ENCODE data around the gene ALG12. TPM values are rescaled to one million over a fixed set of nuclear protein-coding genes. Genes with fewer than 3 reads are reported as not detected.

ALG12 gene
- total RNA-seq, 1 experiment from 2014 or later: 25.4 TPM

- DNase-seq: no peak
- peaks cover 48% of the 10 kb centered on the region for H3K36me3 Mint-ChIP-seq (ENCODE audit: insufficient read depth, unreplicated experiment)
- H3K4me1 Mint-ChIP-seq (ENCODE audit: low read depth, unreplicated experiment): peaks cover 25% of the 10 kb centered on the region
- BruUV-seq (replicated peaks): no TSS peak
- TF ChIP-seq CTCF (IDR thresholded peaks at IDR 0.05; ENCODE audit: unreplicated experiment): no peak
- peaks cover 50% of the 10 kb centered on the region for H3K27me3 Mint-ChIP-seq (ENCODE audit: unreplicated experiment)
- H3K27ac Mint-ChIP-seq (ENCODE audit: unreplicated experiment): no peak overlapping the region
- peak overlapping the region; percentile 41 for H3K4me3 Mint-ChIP-seq (ENCODE audit: low read depth, unreplicated experiment)
- no peaks in the 10 kb centered on the region for H3K9me3 Mint-ChIP-seq (ENCODE audit: low read depth, unreplicated experiment)
- intact Hi-C loops (cut with micrococcal nuclease; ENCODE audit: unreplicated experiment): no loop called here
- CTCF ChIA-PET: no interaction called here
Observed at GRCh38 chr22:49850959-49851802, 67.1 kb downstream of the ALG12 start.

Small RNA genes within 50 kb of the gene (microRNA-seq; reads per million reads assigned to microRNA genes)
- gene MIR6821: 3.9 reads per million, percentile 7 among the genes with 10 or more reads in this experiment

Other genes starting within 250 kb of the ALG12 start
- 38.8 and 41.4 TPM in 2 replicates for gene BRD1, start 90.6 kb downstream of the ALG12 start, total RNA-seq (2022)
- gene ZBED4, start 64.6 kb downstream of the ALG12 start, total RNA-seq (2022): 28.1 and 30.0 TPM in 2 replicates
- 57.8 and 64.6 TPM in 2 replicates for gene CRELD2, start 196 bp upstream of the ALG12 start, total RNA-seq (2022)
- 86.3 and 97.3 TPM in 2 replicates for gene PIM3, start 42.3 kb upstream of the ALG12 start, total RNA-seq (2022)
- not detected in 2 replicates for gene IL17REL, start 94.3 kb upstream of the ALG12 start, total RNA-seq (2022)
- gene TTLL8, start 139.9 kb upstream of the ALG12 start, total RNA-seq (2022): not detected in 2 replicates
- not detected in 2 replicates for gene MLC1, start 167.0 kb upstream of the ALG12 start, total RNA-seq (2022)
- not detected in 2 replicates for gene MOV10L1, start 171.6 kb upstream of the ALG12 start, total RNA-seq (2022)